Prostate gland (tissue), 2 donors: ENCODE results near the gene SBF1. TPM values are rescaled to one million over a fixed set of nuclear protein-coding genes. Genes with fewer than 3 reads are reported as not detected.

Experiments used
- DNase-seq: peaks from one replicate; pipeline ENCODE4 v3.0.0-alpha.2; 2019; ENCODE audit warnings: low spot score
- H3K27ac ChIP-seq, 2 donors: fragments of 200-600 bp; sonication (generic); 2 replicates each; pipeline ENCODE4 v1.5.1; 2017 to 2019
- H3K27me3 ChIP-seq: fragments of 200-600 bp; sonication (generic); replicated peaks from 2 replicates; pipeline ENCODE4 v1.5.1; 2019; ENCODE audit not compliant: insufficient read depth
- H3K36me3 ChIP-seq, 2 donors: fragments of 200-600 bp; sonication (generic); 1 replicate in 1 of 2; 2 replicates in 1 of 2; pipeline versions ENCODE4 v1.5.1 to v1.8.1; 2017 to 2019
- H3K4me1 ChIP-seq: fragments of 200-600 bp; sonication (generic); replicated peaks from 2 replicates; pipeline ENCODE4 v1.5.1; 2019
- H3K4me3 ChIP-seq, 2 donors: fragments of 200-600 bp; sonication (generic); 2 replicates each; pipeline ENCODE4 v1.5.1; 2017 to 2019
- H3K9me3 ChIP-seq: fragments of 200-600 bp; sonication (generic); 2 replicates; pipeline ENCODE4 v1.5.1; 2017
- POLR2A ChIP-seq: fragments of 450-650 bp; IDR thresholded peaks from one replicate; pipeline ENCODE4 v1.6.1; 2016; ENCODE audit warnings: antibody characterized with exemption, mild to moderate bottlenecking
- POLR2AphosphoS5 ChIP-seq: sonication (generic); formaldehyde crosslinking; IDR thresholded peaks from one replicate; pipeline ENCODE4 v1.6.1; 2017; ENCODE audit warnings: antibody characterized with exemption
- WGBS: methylation state at CpG from one replicate; pipeline ENCODE4 v1.1.5; 2018; 5-methylcytosine and 5-hydroxymethylcytosine counted together
- intact Hi-C: fragments of 100-400 bp; cut with DNase I; formaldehyde crosslinking; loops from one replicate; pipeline ENCODE4 v1.14.2; 2022
- total RNA-seq, 2 donors: library from RNA; depleted of rRNA; stranded (reverse); fragments of >200 nt; gene quantifications; one replicate each; pipeline ENCODE4 v1.1.0, GENCODE V29; 2016
- TF ChIP-seq, protein P1 (sequence below), 4 experiments: fragments of 200-600 bp in 2 of 4; fragments of 450-650 bp in 2 of 4; sonication (generic) in 2 of 4; IDR thresholded peaks; 1 replicate in 3 of 4; 2 replicates in 1 of 4; pipeline ENCODE4 v1.5.1; 2016 to 2019; ENCODE audit warnings: antibody characterized with exemption in 4 of 4, mild to moderate bottlenecking in 2 of 4, moderate library complexity in 2 of 4

The SBF1 gene
- total RNA-seq, 2 donors from 2014 or later = 44.9 to 144 TPM

DNA sequence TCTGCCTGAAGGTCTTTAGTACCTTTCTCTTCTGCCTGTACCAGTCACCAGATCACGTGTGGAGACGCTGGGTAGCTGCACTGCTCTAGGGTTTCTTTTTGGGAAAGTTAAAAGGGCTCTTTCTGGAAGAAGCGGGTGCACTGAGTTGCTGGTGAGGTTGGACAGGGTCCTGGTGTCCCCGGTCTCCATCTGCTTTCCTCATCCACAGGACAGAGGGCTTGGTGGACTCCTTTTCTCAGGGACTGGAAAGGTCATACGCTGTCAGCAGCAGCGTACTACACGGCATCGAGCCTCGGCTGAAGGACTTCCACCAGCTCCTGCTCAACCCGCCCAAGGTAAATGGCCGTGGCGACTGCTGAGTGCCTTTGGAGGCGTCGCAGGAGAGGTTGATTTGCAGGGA, 52.8 kb downstream of the SBF1 start:
- H3K36me3 ChIP-seq = peaks cover 19 to 34% of the 10 kb centered on the region in 2 donors
- no peak overlapping the region for H3K4me3 ChIP-seq
- no peak for DNase-seq
- H3K9me3 ChIP-seq = no peaks in the 10 kb centered on the region
- no peak overlapping the region for H3K27ac ChIP-seq
- no peaks in the 10 kb centered on the region for H3K4me1 ChIP-seq
- intact Hi-C loops = no loop called here
- H3K27me3 ChIP-seq = no peaks in the 10 kb centered on the region
- TF ChIP-seq POLR2A (no peak), POLR2AphosphoS5 (no peak)
- TF ChIP-seq, protein P1, sequence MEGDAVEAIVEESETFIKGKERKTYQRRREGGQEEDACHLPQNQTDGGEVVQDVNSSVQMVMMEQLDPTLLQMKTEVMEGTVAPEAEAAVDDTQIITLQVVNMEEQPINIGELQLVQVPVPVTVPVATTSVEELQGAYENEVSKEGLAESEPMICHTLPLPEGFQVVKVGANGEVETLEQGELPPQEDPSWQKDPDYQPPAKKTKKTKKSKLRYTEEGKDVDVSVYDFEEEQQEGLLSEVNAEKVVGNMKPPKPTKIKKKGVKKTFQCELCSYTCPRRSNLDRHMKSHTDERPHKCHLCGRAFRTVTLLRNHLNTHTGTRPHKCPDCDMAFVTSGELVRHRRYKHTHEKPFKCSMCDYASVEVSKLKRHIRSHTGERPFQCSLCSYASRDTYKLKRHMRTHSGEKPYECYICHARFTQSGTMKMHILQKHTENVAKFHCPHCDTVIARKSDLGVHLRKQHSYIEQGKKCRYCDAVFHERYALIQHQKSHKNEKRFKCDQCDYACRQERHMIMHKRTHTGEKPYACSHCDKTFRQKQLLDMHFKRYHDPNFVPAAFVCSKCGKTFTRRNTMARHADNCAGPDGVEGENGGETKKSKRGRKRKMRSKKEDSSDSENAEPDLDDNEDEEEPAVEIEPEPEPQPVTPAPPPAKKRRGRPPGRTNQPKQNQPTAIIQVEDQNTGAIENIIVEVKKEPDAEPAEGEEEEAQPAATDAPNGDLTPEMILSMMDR (IDR thresholded peaks at IDR 0.05) = no peak
- 95% methylated on average over 14 of the region's 14 CpGs for WGBS

DNA sequence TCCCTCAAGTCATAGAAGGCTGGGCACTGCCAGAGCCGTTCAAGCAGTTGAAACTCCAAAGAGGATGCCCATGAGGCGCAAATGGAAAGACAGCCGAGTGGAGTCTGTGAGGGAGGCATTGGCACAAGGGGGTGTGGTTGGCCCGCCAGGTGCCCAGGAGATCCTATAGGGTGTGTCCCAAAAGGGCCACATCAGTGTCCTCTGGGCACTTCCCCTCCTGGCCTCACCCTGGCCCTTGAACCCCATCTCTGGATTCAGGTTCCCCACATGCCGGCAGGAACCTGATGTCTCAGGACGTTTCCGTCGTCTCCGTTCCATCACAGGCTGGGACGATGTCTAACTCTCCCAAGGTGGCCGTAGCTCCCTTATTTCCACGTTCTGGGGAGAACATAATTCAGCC, 54.3 kb downstream of the SBF1 start:
- H3K9me3 ChIP-seq = no peaks in the 10 kb centered on the region
- no peak overlapping the region for H3K4me3 ChIP-seq
- DNase-seq = no peak
- intact Hi-C loops = no loop called here
- TF ChIP-seq POLR2AphosphoS5 (no peak), POLR2A (no peak)
- TF ChIP-seq, protein P1 (IDR thresholded peaks at IDR 0.05) = no peak
- no peaks in the 10 kb centered on the region for H3K27me3 ChIP-seq
- WGBS = 92% methylated on average over 12 of the region's 12 CpGs
- H3K4me1 ChIP-seq = no peaks in the 10 kb centered on the region
- peaks cover 19 to 46% of the 10 kb centered on the region in 2 donors for H3K36me3 ChIP-seq
- no peak overlapping the region for H3K27ac ChIP-seq

DNA sequence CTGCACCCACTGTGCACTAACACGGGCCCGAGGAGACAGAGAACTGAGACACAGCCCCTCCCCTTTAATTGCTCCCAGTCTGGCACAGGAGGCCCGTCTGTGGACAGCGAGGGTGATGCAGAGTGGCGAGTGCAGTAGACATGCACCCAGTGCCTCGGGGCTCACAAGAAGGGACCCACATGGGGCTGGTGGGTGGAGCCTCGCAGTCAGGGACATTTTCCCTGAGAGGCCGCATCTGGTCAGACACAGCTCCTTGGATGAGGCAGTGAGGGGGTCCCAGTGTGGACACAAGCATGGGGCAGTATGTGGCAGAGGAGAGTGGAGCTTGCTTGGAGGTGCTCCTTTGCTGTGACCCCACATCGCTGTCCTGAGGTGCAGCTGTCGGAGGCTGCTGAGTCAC, 54.8 kb downstream of the SBF1 start:
- TF ChIP-seq, protein P1 (IDR thresholded peaks at IDR 0.05) = no peak
- TF ChIP-seq POLR2A (no peak), POLR2AphosphoS5 (no peak)
- intact Hi-C loops = no loop called here
- DNase-seq = no peak
- H3K36me3 ChIP-seq = peaks cover 22 to 51% of the 10 kb centered on the region in 2 donors
- no peak overlapping the region for H3K27ac ChIP-seq
- no peaks in the 10 kb centered on the region for H3K9me3 ChIP-seq
- no peak overlapping the region for H3K4me3 ChIP-seq
- H3K4me1 ChIP-seq = no peaks in the 10 kb centered on the region
- H3K27me3 ChIP-seq = no peaks in the 10 kb centered on the region
- 85% methylated on average over 10 of the region's 10 CpGs for WGBS

DNA sequence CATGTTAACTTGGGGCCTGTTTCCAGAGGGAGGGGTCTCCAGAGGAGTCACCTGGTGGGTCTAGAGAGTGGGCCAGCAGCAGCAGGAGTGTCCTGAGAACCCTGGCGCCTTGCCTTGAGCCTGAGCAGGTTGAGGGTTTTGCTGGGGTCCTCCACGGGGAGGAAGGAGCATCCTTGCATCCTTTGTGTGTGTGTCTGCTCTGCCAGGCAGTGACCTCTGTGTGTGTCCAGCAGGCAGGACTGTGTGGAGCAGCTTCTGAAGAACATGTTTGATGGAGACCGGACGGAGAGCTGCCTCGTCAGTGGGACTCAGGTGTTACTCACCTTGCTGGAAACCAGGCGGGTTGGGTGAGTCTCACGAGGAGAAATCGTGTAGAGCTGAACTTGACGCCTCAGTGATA, 55.7 kb downstream of the SBF1 start:
- Histone ChIP-seq H3K36me3 (peaks cover 22 to 57% of the 10 kb centered on the region in 2 donors), H3K4me3 (no peak overlapping the region), H3K27me3 (no peaks in the 10 kb centered on the region), H3K4me1 (no peaks in the 10 kb centered on the region), H3K27ac (no peak overlapping the region), H3K9me3 (no peaks in the 10 kb centered on the region)
- WGBS = 88% methylated on average over 9 of the region's 9 CpGs
- intact Hi-C loops = no loop called here
- no peak for DNase-seq
- TF ChIP-seq, protein P1 (IDR thresholded peaks at IDR 0.05) = no peak
- no peak for TF ChIP-seq POLR2A
- no peak for TF ChIP-seq POLR2AphosphoS5

DNA sequence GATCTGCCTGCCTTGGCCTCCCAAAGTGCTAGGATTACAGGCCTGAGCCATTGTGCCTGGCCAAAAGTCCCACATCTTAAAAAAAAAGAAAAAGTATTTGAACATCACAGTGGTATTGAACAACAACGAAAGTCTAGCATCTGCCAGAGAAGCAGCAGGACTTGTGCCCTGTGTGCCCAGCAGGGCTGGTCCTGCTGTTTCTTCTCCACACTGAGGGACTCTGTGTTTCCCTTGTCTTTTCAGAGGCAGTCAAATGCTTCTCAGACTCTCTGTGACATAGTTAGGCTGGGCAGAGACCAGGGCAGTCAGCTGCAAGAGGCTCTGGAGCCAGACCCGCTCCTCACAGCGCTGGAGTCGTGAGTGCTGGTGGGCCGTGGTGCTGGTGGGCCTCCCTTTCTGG, 56.2 kb downstream of the SBF1 start:
- no peaks in the 10 kb centered on the region for H3K27me3 ChIP-seq
- H3K36me3 ChIP-seq = peaks cover 20 to 60% of the 10 kb centered on the region in 2 donors
- DNase-seq = no peak
- 86% methylated on average over 4 of the region's 5 CpGs for WGBS
- TF ChIP-seq, protein P1 (IDR thresholded peaks at IDR 0.05) = no peak
- no peak for TF ChIP-seq POLR2A
- TF ChIP-seq POLR2AphosphoS5 = no peak
- no peak overlapping the region for H3K4me3 ChIP-seq
- H3K9me3 ChIP-seq = no peaks in the 10 kb centered on the region
- H3K4me1 ChIP-seq = no peaks in the 10 kb centered on the region
- intact Hi-C loops = no loop called here
- H3K27ac ChIP-seq = no peak overlapping the region
